HG03045 (cell line): ENCODE data around the gene FRAT2.
A peak's percentile ranks its signal among the peaks of the same experiment; 100 is the strongest.

Experiments
- ATAC-seq: cut with Tn5 transposase; IDR thresholded peaks from one replicate; pipeline ENCODE4 v1.9.1; 2021; ENCODE audit warnings: mild to moderate bottlenecking, moderate library complexity; ENCODE audit not compliant: unreplicated experiment

FRAT2 gene

GRCh38 chr10:97334370-97335175 lies at the start of gene FRAT2:
Gene FRAT2 (minus strand): TSS chr10:97334729. CDS start chr10:97334572, 157 bp downstream.
- ATAC-seq: peak; percentile 82

- no peak for ATAC-seq
Measured at GRCh38 chr10:97384156-97384555, 49.6 kb upstream of the FRAT2 start.

GRCh38 chr10:97383159-97383558 lies 48.6 kb upstream of the FRAT2 start:
- no peak for ATAC-seq

GRCh38 chr10:97381626-97382025 lies 47.1 kb upstream of the FRAT2 start:
- ATAC-seq: no peak

GRCh38 chr10:97380516-97380915 lies 46.0 kb upstream of the FRAT2 start:
- ATAC-seq: no peak

GRCh38 chr10:97378933-97379921 lies 44.7 kb upstream of the FRAT2 start:
- no peak for ATAC-seq

- ATAC-seq: no peak
Measured at GRCh38 chr10:97376413-97376812, 41.9 kb upstream of the FRAT2 start.

GRCh38 chr10:97373456-97373855 lies 38.9 kb upstream of the FRAT2 start:
- ATAC-seq: no peak

- no peak for ATAC-seq
Measured at GRCh38 chr10:97372233-97372875, 37.8 kb upstream of the FRAT2 start.

GRCh38 chr10:97371696-97372095 lies 37.2 kb upstream of the FRAT2 start:
- no peak for ATAC-seq

- ATAC-seq: no peak
Measured at GRCh38 chr10:97367126-97367649, 32.7 kb upstream of the FRAT2 start.

- ATAC-seq: no peak
Measured at GRCh38 chr10:97366572-97366971, 32.0 kb upstream of the FRAT2 start.

GRCh38 chr10:97365761-97366351 lies 31.3 kb upstream of the FRAT2 start:
- no peak for ATAC-seq

GRCh38 chr10:97363071-97363470 lies 28.5 kb upstream of the FRAT2 start:
- no peak for ATAC-seq

GRCh38 chr10:97362310-97363033 lies 27.9 kb upstream of the FRAT2 start:
- ATAC-seq: no peak

- ATAC-seq: no peak
Measured at GRCh38 chr10:97361537-97361901, 27.0 kb upstream of the FRAT2 start.

GRCh38 chr10:97360705-97361536 lies 26.4 kb upstream of the FRAT2 start:
- ATAC-seq: no peak

- no peak for ATAC-seq
Measured at GRCh38 chr10:97358781-97359180, 24.3 kb upstream of the FRAT2 start.

- no peak for ATAC-seq
Measured at GRCh38 chr10:97358349-97358748, 23.8 kb upstream of the FRAT2 start.
